Mesothelial cell of epicardium (in vitro differentiated cells): ENCODE measurements around the gene TSHZ1. TPM values are rescaled to one million over a fixed set of nuclear protein-coding genes. Genes with fewer than 3 reads are reported as not detected.

Experiments used
- DNase-seq, 2 experiments: peaks; one replicate each; pipeline ENCODE4 v3.0.0; 2021; ENCODE audit warnings: low spot score in 2 of 2; ENCODE audit not compliant: unreplicated experiment in 2 of 2
- H3K27ac Mint-ChIP-seq: 2 replicates; pipeline ENCODE4 v1.8.0; 2021; ENCODE audit warnings: mixed read lengths
- H3K27me3 Mint-ChIP-seq: 2 replicates; pipeline ENCODE4 v1.8.0; 2021; ENCODE audit warnings: low read depth, mixed read lengths
- H3K36me3 Mint-ChIP-seq: 2 replicates; pipeline ENCODE4 v1.8.0; 2021; ENCODE audit warnings: mixed read lengths
- H3K4me1 Mint-ChIP-seq: 2 replicates; pipeline ENCODE4 v1.8.0; 2021; ENCODE audit warnings: mixed read lengths
- H3K4me3 Mint-ChIP-seq: 2 replicates; pipeline ENCODE4 v1.8.0; 2021; ENCODE audit warnings: mild to moderate bottlenecking, moderate library complexity, mixed read lengths
- H3K9me3 Mint-ChIP-seq: 2 replicates; pipeline ENCODE4 v1.8.0; 2021; ENCODE audit warnings: mixed read lengths
- total RNA-seq: library from RNA; stranded (reverse); gene quantifications from 3 replicates; pipeline ENCODE4 v1.2.1, GENCODE V29; 2021
- TF ChIP-seq, protein P1 (sequence below): fragments of 200-600 bp; sonication (generic); IDR thresholded peaks from one replicate; pipeline ENCODE4 v1.5.0; 2021; ENCODE audit warnings: antibody characterized with exemption; ENCODE audit not compliant: unreplicated experiment

TSHZ1 gene
- total RNA-seq, 1 donor from 2014 or later: 48.6 TPM

DNA sequence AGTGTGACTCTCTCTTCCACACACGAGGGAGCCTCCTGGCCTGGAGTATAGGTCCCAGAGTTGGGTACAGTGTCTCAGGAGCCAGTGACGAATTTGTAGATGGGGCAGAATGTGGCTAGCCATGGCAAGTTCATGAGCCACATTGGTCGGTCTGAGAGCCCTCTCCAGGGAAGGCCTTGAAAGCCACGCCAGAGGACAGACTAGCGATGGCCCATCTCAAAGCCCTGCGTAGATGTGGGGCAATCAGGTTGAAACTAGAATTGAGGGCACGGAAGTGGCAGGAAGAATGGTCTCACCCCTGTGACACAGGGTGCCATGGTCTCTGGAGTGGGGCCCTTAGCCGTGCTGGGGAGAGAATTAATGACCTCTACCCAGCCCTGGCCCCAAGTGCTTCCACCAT is 106.2 kb downstream of the TSHZ1 start:
- TF ChIP-seq, protein P1, sequence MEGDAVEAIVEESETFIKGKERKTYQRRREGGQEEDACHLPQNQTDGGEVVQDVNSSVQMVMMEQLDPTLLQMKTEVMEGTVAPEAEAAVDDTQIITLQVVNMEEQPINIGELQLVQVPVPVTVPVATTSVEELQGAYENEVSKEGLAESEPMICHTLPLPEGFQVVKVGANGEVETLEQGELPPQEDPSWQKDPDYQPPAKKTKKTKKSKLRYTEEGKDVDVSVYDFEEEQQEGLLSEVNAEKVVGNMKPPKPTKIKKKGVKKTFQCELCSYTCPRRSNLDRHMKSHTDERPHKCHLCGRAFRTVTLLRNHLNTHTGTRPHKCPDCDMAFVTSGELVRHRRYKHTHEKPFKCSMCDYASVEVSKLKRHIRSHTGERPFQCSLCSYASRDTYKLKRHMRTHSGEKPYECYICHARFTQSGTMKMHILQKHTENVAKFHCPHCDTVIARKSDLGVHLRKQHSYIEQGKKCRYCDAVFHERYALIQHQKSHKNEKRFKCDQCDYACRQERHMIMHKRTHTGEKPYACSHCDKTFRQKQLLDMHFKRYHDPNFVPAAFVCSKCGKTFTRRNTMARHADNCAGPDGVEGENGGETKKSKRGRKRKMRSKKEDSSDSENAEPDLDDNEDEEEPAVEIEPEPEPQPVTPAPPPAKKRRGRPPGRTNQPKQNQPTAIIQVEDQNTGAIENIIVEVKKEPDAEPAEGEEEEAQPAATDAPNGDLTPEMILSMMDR: no peak
- Mint-ChIP-seq H3K27ac (no peak overlapping the region), H3K27me3 (no peaks in the 10 kb centered on the region), H3K4me1 (no peaks in the 10 kb centered on the region), H3K4me3 (no peak overlapping the region), H3K36me3 (no peaks in the 10 kb centered on the region), H3K9me3 (no peaks in the 10 kb centered on the region)
- no peak for DNase-seq

DNA sequence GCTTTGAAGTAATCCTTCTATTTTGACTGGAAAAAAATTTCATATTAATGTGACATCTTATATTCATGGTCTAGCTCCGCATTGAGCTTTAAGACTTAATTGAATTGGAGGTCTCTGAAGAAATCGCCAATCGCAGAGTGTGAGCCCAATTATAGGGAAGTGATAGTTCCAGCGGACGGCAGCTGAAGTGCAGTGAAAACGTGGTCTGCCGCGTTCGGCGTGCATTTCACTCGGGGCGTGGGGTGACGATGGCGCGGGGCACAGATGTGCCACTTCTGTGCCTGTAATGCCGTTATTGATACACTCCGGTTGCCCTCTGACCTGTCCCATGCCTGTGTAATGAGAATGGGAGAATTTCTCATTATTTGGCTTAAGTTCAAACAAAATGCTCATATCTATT is 106.7 kb downstream of the TSHZ1 start:
- H3K9me3 Mint-ChIP-seq: no peaks in the 10 kb centered on the region
- H3K4me3 Mint-ChIP-seq: no peak overlapping the region
- TF ChIP-seq, protein P1: no peak

DNA sequence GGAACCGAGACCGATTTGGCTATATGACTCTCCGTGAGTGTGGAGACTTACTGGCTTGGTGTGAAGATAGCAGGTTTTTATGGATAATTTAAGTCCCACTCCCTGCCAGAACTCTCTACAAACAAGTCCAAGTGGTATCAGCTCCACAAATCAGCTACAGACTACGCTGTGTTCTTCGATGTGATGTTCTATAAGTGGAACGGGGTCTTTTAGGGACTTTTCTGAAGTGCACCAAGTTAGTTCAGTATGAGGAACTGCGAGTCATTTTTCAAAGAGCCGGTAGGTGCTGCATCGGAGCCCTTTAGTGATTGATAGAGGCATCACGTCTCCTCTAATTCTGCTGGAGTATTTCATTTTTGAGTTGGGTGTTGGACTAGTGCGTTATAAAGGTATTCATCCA is 107.1 kb downstream of the TSHZ1 start:
- no peak for DNase-seq
- no peaks in the 10 kb centered on the region for H3K4me1 Mint-ChIP-seq
- no peaks in the 10 kb centered on the region for H3K9me3 Mint-ChIP-seq
- H3K36me3 Mint-ChIP-seq: no peaks in the 10 kb centered on the region
- TF ChIP-seq, protein P1: no peak
- H3K27me3 Mint-ChIP-seq: no peaks in the 10 kb centered on the region
- H3K4me3 Mint-ChIP-seq: no peak overlapping the region
- no peak overlapping the region for H3K27ac Mint-ChIP-seq

More for the DNA sequence above, 106.7 kb downstream of the TSHZ1 start:
- H3K4me1 Mint-ChIP-seq: no peaks in the 10 kb centered on the region
- no peaks in the 10 kb centered on the region for H3K27me3 Mint-ChIP-seq
- no peaks in the 10 kb centered on the region for H3K36me3 Mint-ChIP-seq
- no peak overlapping the region for H3K27ac Mint-ChIP-seq
- no peak for DNase-seq

DNA sequence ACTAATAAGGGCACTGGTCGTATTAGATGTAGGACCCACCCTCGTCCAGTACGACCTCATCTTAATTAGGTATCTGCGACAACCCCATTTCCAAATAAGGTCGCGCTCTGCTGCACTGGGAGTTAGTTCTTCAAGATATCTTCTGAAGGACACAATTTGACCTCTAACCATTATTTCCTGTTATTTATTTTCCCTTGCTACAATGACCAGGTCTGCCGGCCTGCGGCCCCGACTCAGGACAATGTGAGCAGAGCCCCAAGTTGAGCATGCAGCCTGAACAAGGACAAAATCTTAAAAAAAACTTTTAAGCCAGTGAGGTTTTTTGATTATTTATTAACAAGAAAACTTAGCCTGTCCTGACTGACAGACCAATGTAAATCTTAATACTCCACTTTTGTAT is 109.3 kb downstream of the TSHZ1 start:
- H3K27ac Mint-ChIP-seq: no peak overlapping the region
- H3K9me3 Mint-ChIP-seq: no peaks in the 10 kb centered on the region
- H3K36me3 Mint-ChIP-seq: no peaks in the 10 kb centered on the region
- DNase-seq: no peak
- no peaks in the 10 kb centered on the region for H3K27me3 Mint-ChIP-seq
- H3K4me3 Mint-ChIP-seq: no peak overlapping the region
- TF ChIP-seq, protein P1: no peak
- peaks cover 8% of the 10 kb centered on the region for H3K4me1 Mint-ChIP-seq

DNA sequence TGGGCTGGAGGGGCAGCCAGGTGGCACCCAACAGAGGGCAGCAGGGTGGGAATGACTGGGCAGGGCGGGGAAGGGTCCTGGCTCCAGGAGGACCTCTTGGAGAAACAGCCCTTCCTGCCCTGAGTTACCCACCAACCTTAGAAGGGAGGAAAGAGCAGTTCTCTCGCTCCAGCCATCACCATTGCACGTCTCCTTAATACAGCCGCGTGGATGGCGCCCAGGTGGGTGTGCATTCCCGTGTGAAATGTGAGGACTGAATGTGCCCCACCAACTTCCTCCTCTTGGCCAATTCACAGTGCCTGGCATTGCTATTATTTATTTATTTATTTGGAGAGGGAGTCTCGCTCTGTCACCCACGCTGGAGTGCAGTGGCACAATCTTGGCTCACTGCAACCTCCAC is 109.9 kb downstream of the TSHZ1 start:
- Mint-ChIP-seq H3K27me3 (no peaks in the 10 kb centered on the region), H3K9me3 (peaks cover 5% of the 10 kb centered on the region), H3K27ac (no peak overlapping the region), H3K4me3 (no peak overlapping the region), H3K36me3 (peaks cover 2% of the 10 kb centered on the region), H3K4me1 (peaks cover 8% of the 10 kb centered on the region)
- TF ChIP-seq, protein P1: no peak
- no peak for DNase-seq

DNA sequence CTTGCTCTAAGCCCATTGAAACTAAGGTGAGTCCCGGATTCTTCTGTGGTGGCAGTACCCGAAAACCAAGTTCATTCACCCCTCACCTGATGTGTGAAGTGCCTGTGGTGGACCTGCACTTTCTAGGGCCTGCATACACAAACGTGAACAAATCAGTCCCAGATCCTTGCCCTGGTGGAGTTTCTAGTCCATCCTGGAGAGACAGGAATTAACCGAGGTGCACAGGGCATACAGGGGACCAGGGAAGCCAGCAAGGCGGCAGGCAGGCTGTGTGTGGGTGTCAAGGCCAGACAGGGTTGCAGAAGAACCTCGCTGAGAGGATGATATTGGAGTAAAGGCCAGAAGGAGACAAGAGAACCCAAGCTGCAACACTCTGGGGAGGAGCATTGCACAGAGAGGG is 110.8 kb downstream of the TSHZ1 start:
- no peaks in the 10 kb centered on the region for H3K27me3 Mint-ChIP-seq
- H3K4me3 Mint-ChIP-seq: no peak overlapping the region
- H3K36me3 Mint-ChIP-seq: peaks cover 9% of the 10 kb centered on the region
- TF ChIP-seq, protein P1: no peak
- H3K9me3 Mint-ChIP-seq: peaks cover 15% of the 10 kb centered on the region
- no peak for DNase-seq
- H3K4me1 Mint-ChIP-seq: peaks cover 8% of the 10 kb centered on the region
- no peak overlapping the region for H3K27ac Mint-ChIP-seq
